ENCODE measurements around the gene TSC1.

Gene TSC1

GRCh38 chr9:132886334-132886725 is 58.1 kb downstream of the TSC1 start:
- DNase-seq = no peak

GRCh38 chr9:132885720-132886333 is 58.6 kb downstream of the TSC1 start:
- DNase-seq = no peak

- no peak for DNase-seq
These were observed 60.8 kb downstream of the TSC1 start for GRCh38 chr9:132883349-132884294.

- DNase-seq = no peak
These were observed 61.8 kb downstream of the TSC1 start for GRCh38 chr9:132882616-132883015.

- peak in 1 of 2 donors; percentile 7 for DNase-seq
These were observed 62.6 kb downstream of the TSC1 start for GRCh38 chr9:132881826-132882225.

GRCh38 chr9:132880324-132880661 is 64.1 kb downstream of the TSC1 start:
- no peak for DNase-seq

- DNase-seq = no peak
These were observed 64.7 kb downstream of the TSC1 start for GRCh38 chr9:132879457-132880323.

- no peak for DNase-seq
These were observed 65.5 kb downstream of the TSC1 start, which contains the start of gene SPACA9 for GRCh38 chr9:132878695-132879456. Gene SPACA9, plus strand, starts transcription at chr9:132878898. Its CDS starts 5,050 bp downstream, at chr9:132883948.

GRCh38 chr9:132877824-132878694 is 66.4 kb downstream of the TSC1 start, which contains the start of gene AK8:
Gene AK8, minus strand, starts transcription at chr9:132878284. Its CDS starts 29 bp downstream, at chr9:132878255.
- DNase-seq = peak; percentile 8 to 56

- no peak for DNase-seq
These were observed 67.0 kb downstream of the TSC1 start for GRCh38 chr9:132877458-132877823.

GRCh38 chr9:132876849-132877248 is 67.6 kb downstream of the TSC1 start:
- DNase-seq = no peak

- DNase-seq = no peak
These were observed 69.3 kb downstream of the TSC1 start for GRCh38 chr9:132875159-132875558.

GRCh38 chr9:132873403-132873802 is 71.0 kb downstream of the TSC1 start:
- no peak for DNase-seq

- no peak for DNase-seq
These were observed 75.2 kb downstream of the TSC1 start for GRCh38 chr9:132869266-132869665.

- DNase-seq = no peak
These were observed 77.5 kb downstream of the TSC1 start for GRCh38 chr9:132866898-132867297.

GRCh38 chr9:132864691-132865090 is 79.7 kb downstream of the TSC1 start:
- DNase-seq = no peak

GRCh38 chr9:132864277-132864676 is 80.1 kb downstream of the TSC1 start:
- no peak for DNase-seq

- DNase-seq = no peak
These were observed 81.3 kb downstream of the TSC1 start for GRCh38 chr9:132863096-132863495.

- no peak for DNase-seq
These were observed 81.9 kb downstream of the TSC1 start for GRCh38 chr9:132862533-132862932.

GRCh38 chr9:132861666-132862065 is 82.8 kb downstream of the TSC1 start:
- DNase-seq = no peak

- DNase-seq = no peak
These were observed 85.7 kb downstream of the TSC1 start for GRCh38 chr9:132858751-132859150.
